Gastroesophageal sphincter (tissue), 4 donors: Measurements from ENCODE around the gene PDZD2. TPM values are rescaled to one million over a fixed set of nuclear protein-coding genes. Genes with fewer than 3 reads are reported as not detected.
"Not testable (repeated sequence)": the region's sequence is repeated elsewhere in the genome, so short reads cannot be mapped to it uniquely, and the experiment has no call there.

Source experiments
- ATAC-seq: fragments of 150-250 bp; one replicate; pipeline ENCODE4 v1.9.1; 2016; ENCODE audit warnings: mild to moderate bottlenecking, moderate library complexity
- H3K27ac ChIP-seq, 4 donors: fragments of 200-600 bp; sonication (generic) in 3 of 4; 1 replicate in 3 of 4; 2 replicates in 1 of 4; pipeline ENCODE4 v1.5.1; 2016 to 2019
- H3K27me3 ChIP-seq: fragments of 200-600 bp; sonication (generic); one replicate; pipeline ENCODE4 v1.5.1; 2019
- H3K36me3 ChIP-seq, 2 donors: fragments of 200-600 bp; sonication (generic); one replicate each; pipeline ENCODE4 v1.5.1; 2019; ENCODE audit warnings: control low read depth in 1 of 2
- H3K4me1 ChIP-seq, 3 donors: fragments of 200-600 bp; sonication (generic); 1 replicate in 2 of 3; 2 replicates in 1 of 3; pipeline ENCODE4 v1.5.1; 2016 to 2019; ENCODE audit warnings: control low read depth in 2 of 3
- H3K4me3 ChIP-seq, 2 donors: fragments of 200-600 bp; sonication (generic); one replicate each; pipeline ENCODE4 v1.5.1; 2019; ENCODE audit warnings: mild to moderate bottlenecking in 1 of 2, moderate library complexity in 1 of 2
- H3K9me3 ChIP-seq, 3 donors: fragments of 200-600 bp; sonication (generic); one replicate each; pipeline ENCODE4 v1.5.1; 2017 to 2019; ENCODE audit warnings: control low read depth in 2 of 3
- CTCF ChIP-seq, 4 experiments: fragments of 200-600 bp in 2 of 4; fragments of 450-650 bp in 2 of 4; sonication (generic) in 1 of 4; IDR thresholded peaks; one replicate each; pipeline ENCODE4 v1.5.1; 2017 to 2019; ENCODE audit warnings: antibody characterized with exemption in 4 of 4, mild to moderate bottlenecking in 2 of 4, moderate library complexity in 2 of 4
- EP300 ChIP-seq: sonication (generic); formaldehyde crosslinking; IDR thresholded peaks from one replicate; pipeline ENCODE4 v1.6.1; 2017; ENCODE audit warnings: antibody characterized with exemption, mild to moderate bottlenecking
- POLR2A ChIP-seq, 2 donors: fragments of 450-650 bp; IDR thresholded peaks; one replicate each; pipeline ENCODE4 v1.6.1; 2017; ENCODE audit warnings: antibody characterized with exemption in 2 of 2, mild to moderate bottlenecking in 2 of 2, moderate library complexity in 1 of 2
- POLR2AphosphoS5 ChIP-seq: sonication (generic); formaldehyde crosslinking; IDR thresholded peaks from one replicate; pipeline ENCODE4 v1.6.1; 2017; ENCODE audit warnings: antibody characterized with exemption
- WGBS, 2 donors: methylation state at CpG; one replicate each; pipeline ENCODE4 v1.1.5; 2018; ENCODE audit warnings: low coverage in 1 of 2; 5-methylcytosine and 5-hydroxymethylcytosine counted together
- total RNA-seq, 4 donors: library from RNA; depleted of rRNA; stranded (reverse); fragments of >200 nt; gene quantifications; one replicate each; pipeline ENCODE4 v1.1.0, GENCODE V29; 2016

The PDZD2 gene
- total RNA-seq, 4 donors from 2014 or later = 8.6 to 19.4 (median 14.0) TPM

GRCh38 chr5:32008746-32009145 lies 369.8 kb downstream of the PDZD2 start:
- Histone ChIP-seq H3K27me3 (no peaks in the 10 kb centered on the region), H3K9me3 (no peaks in the 10 kb centered on the region), H3K4me3 (no peak overlapping the region), H3K36me3 (peaks cover 0 to 3% of the 10 kb centered on the region in 2 donors), H3K27ac (no peak overlapping the region), H3K4me1 (no peaks in the 10 kb centered on the region)
- TF ChIP-seq EP300 (no peak), POLR2AphosphoS5 (no peak), POLR2A (IDR thresholded peaks at IDR 0.05) (no peak), CTCF (IDR thresholded peaks at IDR 0.05) (no peak)
- 84 to 93% methylated on average over 5 to 7 of the region's 9 CpGs for WGBS, 2 donors
- no peak for ATAC-seq

GRCh38 chr5:32013658-32014057 lies 374.7 kb downstream of the PDZD2 start:
- no peaks in the 10 kb centered on the region for H3K36me3 ChIP-seq
- H3K27ac ChIP-seq = no peak overlapping the region
- no peak overlapping the region for H3K4me3 ChIP-seq
- no peaks in the 10 kb centered on the region for H3K27me3 ChIP-seq
- 48 to 80% methylated on average over 5 to 7 of the region's 7 CpGs for whole genome bisulfite sequencing, 2 donors
- H3K9me3 ChIP-seq = no peaks in the 10 kb centered on the region
- TF ChIP-seq CTCF (IDR thresholded peaks at IDR 0.05) (no peak), EP300 (no peak), POLR2AphosphoS5 (no peak)
- ATAC-seq = no peak
- H3K4me1 ChIP-seq = peaks cover 0 to 20% (median 7%) of the 10 kb centered on the region in 3 donors

GRCh38 chr5:32014096-32014745 lies 375.3 kb downstream of the PDZD2 start:
- ATAC-seq = no peak
- no peaks in the 10 kb centered on the region for H3K27me3 ChIP-seq
- H3K9me3 ChIP-seq = no peaks in the 10 kb centered on the region
- WGBS, 2 donors = 83 to 95% methylated on average over 7 to 10 of the region's 10 CpGs
- H3K36me3 ChIP-seq = no peaks in the 10 kb centered on the region
- H3K4me3 ChIP-seq = no peak overlapping the region
- TF ChIP-seq CTCF (IDR thresholded peaks at IDR 0.05) (no peak), EP300 (no peak), POLR2AphosphoS5 (no peak), POLR2A (IDR thresholded peaks at IDR 0.05) (no peak)
- peaks cover 0 to 26% (median 8%) of the 10 kb centered on the region in 3 donors for H3K4me1 ChIP-seq
- no peak overlapping the region for H3K27ac ChIP-seq

GRCh38 chr5:32015262-32015661 lies 376.3 kb downstream of the PDZD2 start:
- H3K27me3 ChIP-seq, H3K9me3 ChIP-seq, H3K36me3 ChIP-seq, ATAC-seq, H3K27ac ChIP-seq, H3K4me3 ChIP-seq: not testable (repeated sequence)
- 98 to 99% methylated on average over 7 to 8 of the region's 9 CpGs for WGBS, 2 donors
- H3K4me1 ChIP-seq = peaks cover 0 to 26% (median 8%) of the 10 kb centered on the region in 3 donors

GRCh38 chr5:32017692-32018367 lies 378.9 kb downstream of the PDZD2 start:
- Histone ChIP-seq H3K27me3 (no peaks in the 10 kb centered on the region), H3K9me3 (no peaks in the 10 kb centered on the region), H3K36me3 (no peaks in the 10 kb centered on the region), H3K4me3 (no peak overlapping the region), H3K27ac (peak overlapping the region in 3 of 4 donors; percentile 7 to 66 (median 58)), H3K4me1 (peaks cover 0 to 26% (median 8%) of the 10 kb centered on the region in 3 donors)
- 25 to 50% methylated on average over 4 to 5 of the region's 8 CpGs for WGBS, 2 donors
- ATAC-seq = peak; percentile 18
- no peak for TF ChIP-seq EP300
- TF ChIP-seq POLR2A (IDR thresholded peaks at IDR 0.05) = no peak
- no peak for TF ChIP-seq POLR2AphosphoS5
- no peak for TF ChIP-seq CTCF (IDR thresholded peaks at IDR 0.05)
